Midbrain (tissue), 1 donor: ENCODE results near the gene OCSTAMP.

Experiments
- DNase-seq: peaks from one replicate; lab custom pipeline; 2025; lab: John Stamatoyannopoulos, UW

The OCSTAMP gene, protein sequence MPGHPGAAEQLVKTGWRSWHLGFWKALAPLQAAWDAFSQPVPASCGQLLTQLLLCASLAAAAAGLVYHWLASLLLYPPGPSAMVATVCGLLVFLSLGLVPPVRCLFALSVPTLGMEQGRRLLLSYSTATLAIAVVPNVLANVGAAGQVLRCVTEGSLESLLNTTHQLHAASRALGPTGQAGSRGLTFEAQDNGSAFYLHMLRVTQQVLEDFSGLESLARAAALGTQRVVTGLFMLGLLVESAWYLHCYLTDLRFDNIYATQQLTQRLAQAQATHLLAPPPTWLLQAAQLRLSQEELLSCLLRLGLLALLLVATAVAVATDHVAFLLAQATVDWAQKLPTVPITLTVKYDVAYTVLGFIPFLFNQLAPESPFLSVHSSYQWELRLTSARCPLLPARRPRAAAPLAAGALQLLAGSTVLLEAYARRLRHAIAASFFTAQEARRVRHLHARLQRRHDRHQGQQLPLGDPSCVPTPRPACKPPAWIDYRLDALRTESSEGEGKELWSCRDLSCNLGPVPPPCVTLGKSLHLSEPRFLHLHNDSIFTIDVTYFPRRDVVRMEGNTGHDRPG

DNA sequence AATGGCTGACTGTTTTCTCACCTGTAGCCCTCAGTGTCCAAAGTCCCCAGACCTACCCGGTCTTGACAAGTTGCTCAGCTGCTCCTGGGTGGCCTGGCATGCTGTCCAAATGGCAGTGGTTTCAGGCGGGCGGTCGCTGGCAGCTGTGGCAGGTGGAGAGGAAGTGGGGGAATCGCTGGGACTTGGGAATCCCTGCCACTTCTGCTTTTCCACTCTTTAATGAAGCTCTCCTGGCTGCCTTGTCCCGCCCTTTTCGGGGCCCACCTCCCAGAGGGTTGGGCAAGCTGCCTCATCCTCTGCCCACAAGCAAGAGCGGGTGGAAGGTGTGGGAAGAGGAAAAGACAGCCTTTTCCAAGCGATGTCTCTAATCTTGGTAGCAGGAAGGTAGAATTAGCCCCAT, at the start of gene OCSTAMP:
Gene OCSTAMP (minus strand): TSS at position 194 of the 400 bp plus-strand sequence. CDS start 94 bp downstream, at position 100.
- DNase-seq, result no peak

DNA sequence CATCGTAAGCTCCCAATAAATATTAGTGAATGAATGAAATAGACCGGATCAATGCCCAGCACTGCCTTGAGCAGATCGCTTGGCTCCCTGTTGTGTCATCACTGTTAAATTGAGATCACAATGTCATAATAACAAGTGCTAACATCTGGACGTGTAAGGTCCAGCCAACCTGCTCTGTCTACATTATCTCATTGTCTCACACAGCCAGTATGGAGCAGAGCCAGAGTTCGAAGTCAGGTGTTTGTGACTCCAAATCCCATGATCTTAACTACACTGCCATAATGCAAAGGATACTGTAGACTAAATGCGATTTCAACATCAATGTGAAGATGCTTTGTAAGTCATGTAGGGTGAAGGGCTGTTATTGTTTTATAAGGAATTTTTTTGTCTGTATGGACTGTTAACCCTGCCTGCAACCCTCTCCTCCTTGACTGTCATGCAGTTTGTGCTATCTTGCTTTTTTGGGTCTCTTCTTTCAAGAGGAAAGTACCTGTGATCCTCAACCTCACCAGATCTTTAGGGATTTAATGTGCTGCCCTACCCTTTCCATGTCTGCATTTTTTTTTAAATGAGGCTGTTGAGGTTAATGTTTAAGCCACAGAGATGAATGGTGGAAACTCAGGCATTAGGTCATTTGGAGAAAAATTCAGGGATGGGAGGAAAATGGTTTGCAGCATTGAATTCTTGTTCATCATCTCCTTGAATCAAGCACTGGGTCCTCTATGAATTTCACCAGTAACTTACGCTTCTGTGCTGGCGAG, 49.0 kb upstream of the OCSTAMP start:
- DNase-seq, result no peak

DNA sequence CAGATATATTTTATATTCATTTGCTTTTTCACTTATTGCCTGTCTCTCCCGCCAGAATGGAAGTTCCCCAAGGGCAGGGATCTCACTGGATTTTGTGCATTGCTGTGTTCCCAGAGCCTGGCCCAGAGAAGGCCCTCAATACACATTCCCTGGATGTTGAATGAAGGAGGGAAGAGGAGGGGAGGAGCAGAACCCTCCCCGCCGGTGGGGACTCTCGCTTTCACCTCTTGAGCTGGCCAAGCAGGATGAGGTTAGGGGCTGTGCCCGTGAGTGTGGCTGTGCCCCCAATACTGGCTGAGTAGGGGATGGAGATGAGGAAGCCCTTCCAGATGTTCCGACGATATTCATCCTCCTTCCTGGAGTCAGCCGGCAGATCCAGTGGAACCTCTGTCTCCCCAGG, 45.5 kb upstream of the OCSTAMP start:
- no peak for DNase-seq

GRCh38 chr20:46594725-46595124, 44.3 kb upstream of the OCSTAMP start:
- DNase-seq, result no peak

DNA sequence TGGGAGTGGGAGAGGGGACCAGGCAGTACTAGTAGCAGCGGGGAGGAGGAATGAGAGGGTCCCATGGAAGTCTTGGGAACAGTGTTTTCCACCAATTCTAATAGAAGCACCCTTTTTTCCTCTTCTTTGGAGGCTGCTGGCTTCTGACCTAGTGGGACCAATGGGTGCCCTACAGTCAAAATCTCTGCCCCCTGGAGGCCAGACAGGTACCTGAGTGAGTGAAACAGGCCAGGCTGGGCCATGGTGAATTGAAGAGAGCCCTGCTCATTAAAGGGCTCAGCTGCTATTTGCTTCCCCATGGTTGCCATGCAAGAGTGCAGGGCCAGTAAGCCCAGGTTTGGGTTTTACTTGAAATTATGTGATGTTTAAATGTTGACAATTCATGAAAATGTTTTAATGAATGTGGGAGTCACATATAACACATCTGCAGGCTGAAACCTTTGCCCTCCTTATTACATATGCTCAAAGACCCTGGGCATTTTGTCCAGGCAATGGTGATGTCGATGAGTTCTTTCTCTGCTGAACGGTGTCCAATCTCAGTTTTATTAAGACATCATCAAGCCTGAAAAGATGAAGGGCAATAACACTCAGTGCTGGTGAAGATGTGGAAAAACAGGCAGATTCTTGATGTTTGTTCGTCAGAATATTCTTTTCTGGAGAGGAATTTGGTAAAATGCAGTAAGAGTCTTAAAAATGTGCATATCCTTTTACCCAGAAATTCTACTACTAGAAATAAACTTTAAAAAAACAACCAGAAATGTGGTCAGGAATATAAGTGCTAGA, 42.3 kb upstream of the OCSTAMP start:
- DNase-seq, result no peak

DNA sequence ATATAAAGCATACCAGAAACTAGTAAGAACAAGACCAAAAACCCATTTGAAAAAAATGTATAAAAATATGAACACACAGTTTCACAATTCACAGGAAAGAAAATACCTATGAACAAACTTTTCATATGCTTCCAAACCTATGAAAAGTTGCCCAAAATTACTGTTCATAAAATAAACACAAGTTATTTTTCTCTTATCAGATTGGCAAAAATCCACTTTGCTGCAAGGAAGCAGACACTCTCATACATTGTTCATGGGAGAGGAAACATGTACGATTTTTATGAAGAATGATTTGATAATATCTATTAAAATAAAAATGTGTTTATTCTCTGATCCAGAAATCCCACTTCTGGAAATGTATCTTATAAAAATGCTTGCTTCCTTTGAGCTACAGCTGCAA, 40.0 kb upstream of the OCSTAMP start:
- DNase-seq, result no peak

DNA sequence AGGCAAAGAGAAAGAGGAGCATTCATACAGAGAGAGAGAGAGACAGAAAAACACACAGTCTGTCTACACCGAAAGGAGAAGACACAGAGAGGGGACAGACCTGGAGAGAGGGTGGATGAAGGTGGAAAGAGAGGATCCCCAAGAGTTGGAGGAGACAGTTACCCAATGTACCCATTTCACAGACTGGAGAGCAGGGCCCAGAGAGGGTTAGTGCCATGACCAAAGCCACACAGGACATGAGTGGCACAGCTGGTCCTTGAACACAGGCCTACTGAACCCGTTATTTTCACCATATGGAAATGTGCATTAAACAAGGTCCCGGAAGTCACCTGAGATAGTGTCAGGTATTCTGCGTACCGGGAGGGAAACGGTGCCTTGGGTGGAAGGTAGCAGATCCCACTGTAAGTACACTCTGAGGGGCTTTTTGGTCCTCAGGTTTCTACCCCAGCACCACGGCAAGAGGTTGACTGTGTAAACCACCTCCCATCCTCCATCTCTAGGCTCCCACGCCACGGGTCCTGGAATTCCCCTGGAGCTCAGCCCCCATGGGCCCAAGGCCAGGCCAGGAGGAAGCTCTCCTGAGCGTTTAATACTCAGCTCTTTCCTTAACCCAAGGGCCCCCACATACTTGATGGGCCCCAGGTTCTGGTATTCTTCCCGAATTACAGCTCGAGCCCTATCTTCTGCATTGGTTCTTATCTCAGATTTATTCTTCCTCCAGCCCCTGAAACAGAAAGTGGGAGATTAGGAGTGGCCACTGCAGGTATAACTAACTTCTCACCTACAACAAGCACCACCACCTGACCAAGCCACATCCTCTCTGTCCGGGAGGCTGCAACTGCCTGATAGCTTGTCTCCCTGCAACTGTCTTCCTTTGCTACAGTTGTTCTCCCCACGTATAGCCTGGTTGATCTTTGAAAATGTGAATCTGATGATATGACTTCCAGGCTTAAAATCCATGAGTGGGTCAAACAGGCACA, 38.4 kb upstream of the OCSTAMP start:
- DNase-seq, result no peak

- DNase-seq, result no peak
Observed at GRCh38 chr20:46587986-46588385, 37.5 kb upstream of the OCSTAMP start.

- no peak for DNase-seq
Observed at GRCh38 chr20:46586724-46587123, 36.3 kb upstream of the OCSTAMP start.

GRCh38 chr20:46584508-46584907, 34.1 kb upstream of the OCSTAMP start:
- no peak for DNase-seq

GRCh38 chr20:46583411-46584214, 33.2 kb upstream of the OCSTAMP start:
- peak; percentile 60 for DNase-seq

- DNase-seq, result no peak
Observed at GRCh38 chr20:46582648-46583047, 32.2 kb upstream of the OCSTAMP start.

DNA sequence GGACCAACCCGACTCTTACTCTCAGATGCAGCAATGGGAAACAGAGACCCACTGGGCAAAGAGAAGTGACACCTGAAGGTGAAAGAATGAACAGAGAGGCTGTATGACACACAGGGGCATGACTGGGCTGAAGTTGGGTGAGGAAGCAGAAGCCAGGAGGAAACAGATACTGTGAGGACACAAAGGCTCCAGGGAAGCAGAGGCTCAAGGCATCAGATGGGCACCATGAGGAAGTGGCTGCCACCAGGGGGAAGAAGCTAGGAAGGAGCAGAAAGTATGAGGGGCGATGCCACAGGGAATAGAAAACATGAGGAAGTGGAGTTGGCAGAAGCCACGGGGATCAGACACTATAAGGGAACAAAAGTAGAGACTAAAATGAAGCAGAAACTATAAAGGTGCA, 30.9 kb upstream of the OCSTAMP start:
- no peak for DNase-seq

GRCh38 chr20:46580613-46581205, 30.3 kb upstream of the OCSTAMP start:
- DNase-seq, result no peak

- DNase-seq, result no peak
Observed at GRCh38 chr20:46578745-46579144, 28.3 kb upstream of the OCSTAMP start.

GRCh38 chr20:46576774-46577395, 26.4 kb upstream of the OCSTAMP start:
- no peak for DNase-seq

DNA sequence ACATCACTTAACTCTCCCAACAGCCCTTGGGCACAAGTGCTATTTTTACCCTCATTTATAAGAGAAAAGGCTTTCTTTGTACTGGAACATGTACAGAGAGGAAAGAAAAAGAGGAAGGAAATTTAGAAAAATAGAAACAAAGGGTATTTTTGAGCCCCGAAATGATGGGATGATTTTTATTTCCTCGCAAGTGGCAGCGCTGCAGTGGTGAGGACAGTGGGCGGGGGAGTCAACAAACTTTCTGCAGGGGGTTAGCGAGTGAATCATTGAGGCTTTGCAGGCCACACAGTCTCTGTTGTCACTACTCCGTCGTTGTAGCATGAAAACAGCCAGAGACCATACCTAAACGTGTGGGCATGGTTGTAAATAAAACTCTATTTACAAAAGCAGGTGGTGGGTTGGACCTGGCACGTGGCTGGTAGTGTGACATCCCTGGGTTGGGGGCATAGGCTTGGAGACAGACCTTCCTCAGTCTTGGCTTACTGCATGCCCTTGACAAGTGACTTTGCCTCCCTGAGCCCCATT, 25.5 kb upstream of the OCSTAMP start:
- no peak for DNase-seq

DNA sequence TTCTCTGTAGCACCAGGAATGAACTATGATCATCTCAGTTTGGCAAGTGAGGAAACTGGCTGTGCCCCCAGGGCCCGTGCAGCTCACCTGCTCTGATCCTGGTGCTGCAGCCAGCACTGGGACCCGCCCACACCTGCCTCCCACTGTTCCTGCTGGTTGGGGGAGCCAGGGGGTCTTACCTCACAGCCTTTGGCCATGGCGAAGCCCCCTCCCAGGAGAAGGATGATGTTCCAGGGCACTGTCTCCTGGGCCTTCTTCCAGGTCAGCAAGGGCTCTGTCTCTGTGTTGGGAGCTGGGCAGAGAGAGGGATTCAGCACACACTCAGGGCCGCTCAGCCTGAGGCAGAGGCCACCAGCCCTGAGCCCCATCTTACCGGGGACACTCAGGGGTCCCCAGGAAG, 24.9 kb upstream of the OCSTAMP start:
- DNase-seq, result no peak
